GM13977 (cell line): ENCODE results near the gene TBPL1.

Experiments
- DNase-seq: peaks from one replicate; pipeline ENCODE4 v3.0.0; 2012; ENCODE audit warnings: low spot score
- in situ Hi-C: fragments of 300-500 bp; cut with MboI; formaldehyde crosslinking; loops from one replicate; pipeline ENCODE4 v1.12.0; 2022; ENCODE audit warnings: low sequenced_read_pairs, low pct_unique_long_range_greater_than_20kb, mixed read lengths, inconsistent platforms; ENCODE audit not compliant: unreplicated experiment
- TF ChIP-seq, protein P1 (sequence below): IDR thresholded peaks from 2 replicates; pipeline ENCODE4 v1.5.1; 2012; ENCODE audit warnings: mild to moderate bottlenecking, control low read depth; ENCODE audit not compliant: insufficient read depth; ENCODE audit errors: extremely low read depth, missing control alignments

Gene TBPL1

DNA sequence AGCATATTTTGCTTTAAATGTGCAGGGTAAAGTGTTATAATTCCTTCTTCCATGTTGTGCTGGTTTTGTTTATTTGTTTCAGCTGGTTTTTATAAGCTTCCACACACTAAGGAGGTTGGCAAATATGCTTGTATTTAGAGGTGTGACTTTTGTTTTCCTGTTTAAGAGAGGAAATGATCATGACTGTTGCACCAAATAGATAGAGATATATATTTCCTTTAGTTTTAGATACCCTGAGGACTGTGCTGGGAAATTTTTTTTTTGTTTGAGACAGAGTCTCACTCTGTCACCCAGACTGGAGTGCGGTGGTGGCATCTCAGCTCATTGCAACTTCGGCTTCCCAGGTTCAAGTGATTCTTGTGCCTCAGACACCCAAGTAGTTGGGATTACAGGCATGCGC, 5.8 kb downstream of the TBPL1 start:
- TF ChIP-seq, protein P1, sequence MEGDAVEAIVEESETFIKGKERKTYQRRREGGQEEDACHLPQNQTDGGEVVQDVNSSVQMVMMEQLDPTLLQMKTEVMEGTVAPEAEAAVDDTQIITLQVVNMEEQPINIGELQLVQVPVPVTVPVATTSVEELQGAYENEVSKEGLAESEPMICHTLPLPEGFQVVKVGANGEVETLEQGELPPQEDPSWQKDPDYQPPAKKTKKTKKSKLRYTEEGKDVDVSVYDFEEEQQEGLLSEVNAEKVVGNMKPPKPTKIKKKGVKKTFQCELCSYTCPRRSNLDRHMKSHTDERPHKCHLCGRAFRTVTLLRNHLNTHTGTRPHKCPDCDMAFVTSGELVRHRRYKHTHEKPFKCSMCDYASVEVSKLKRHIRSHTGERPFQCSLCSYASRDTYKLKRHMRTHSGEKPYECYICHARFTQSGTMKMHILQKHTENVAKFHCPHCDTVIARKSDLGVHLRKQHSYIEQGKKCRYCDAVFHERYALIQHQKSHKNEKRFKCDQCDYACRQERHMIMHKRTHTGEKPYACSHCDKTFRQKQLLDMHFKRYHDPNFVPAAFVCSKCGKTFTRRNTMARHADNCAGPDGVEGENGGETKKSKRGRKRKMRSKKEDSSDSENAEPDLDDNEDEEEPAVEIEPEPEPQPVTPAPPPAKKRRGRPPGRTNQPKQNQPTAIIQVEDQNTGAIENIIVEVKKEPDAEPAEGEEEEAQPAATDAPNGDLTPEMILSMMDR = no peak
- no peak for DNase-seq
- in situ Hi-C loops = no loop called here

DNA sequence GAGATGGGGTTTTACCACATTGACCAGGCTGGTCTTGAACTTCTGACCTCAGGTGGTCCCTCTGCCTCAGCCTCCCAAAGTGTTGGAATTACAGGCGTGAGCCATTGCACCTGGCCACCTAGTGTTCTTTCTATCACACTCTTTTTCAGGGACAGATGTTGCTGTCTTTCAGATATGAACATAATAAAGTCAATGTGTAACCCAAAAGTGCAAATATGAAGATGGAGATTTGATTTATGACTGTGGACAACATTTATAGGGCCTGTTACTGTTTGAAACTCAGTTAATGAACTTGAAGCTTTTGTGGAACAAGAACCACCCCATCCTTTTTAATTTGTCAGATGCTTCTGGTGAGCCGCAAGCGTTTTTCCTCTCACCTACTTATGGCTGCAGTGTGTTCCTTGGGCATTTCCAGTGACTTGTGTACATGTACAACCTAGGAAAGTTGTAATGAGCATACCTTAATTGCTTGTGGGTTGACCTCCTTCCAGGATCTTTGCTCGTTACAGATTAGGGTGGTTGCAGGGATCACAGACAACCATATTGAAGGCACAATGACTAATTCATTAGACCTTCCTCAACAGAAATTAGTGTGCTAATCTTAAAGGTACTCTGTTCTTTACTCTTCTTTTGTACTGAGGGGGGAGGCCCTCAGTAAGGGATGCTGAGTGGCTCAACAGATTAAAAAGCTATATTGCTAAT, 6.8 kb downstream of the TBPL1 start:
- DNase-seq = no peak
- TF ChIP-seq, protein P1 = no peak
- in situ Hi-C loops = no loop called here

DNA sequence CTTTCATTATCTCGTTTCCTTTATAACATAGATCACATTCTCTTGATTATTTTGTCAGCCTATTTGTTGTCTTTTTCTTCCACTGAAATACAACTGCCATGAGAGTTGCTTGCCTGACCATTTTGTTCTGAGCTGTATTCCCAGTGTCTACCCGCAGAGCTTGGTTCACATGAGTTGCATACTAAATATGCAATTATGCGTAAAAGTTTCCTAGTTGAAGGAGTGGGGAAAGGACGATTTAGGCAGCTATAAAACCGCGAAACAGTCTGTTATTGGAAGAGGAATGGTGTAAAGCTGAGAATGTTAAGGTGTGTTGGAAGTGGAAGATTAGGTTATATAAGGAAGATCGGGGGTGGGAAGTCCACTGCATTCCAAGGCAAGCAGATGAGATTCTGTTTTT, 8.8 kb downstream of the TBPL1 start:
- TF ChIP-seq, protein P1 = no peak
- DNase-seq = no peak
- in situ Hi-C loops = no loop called here

DNA sequence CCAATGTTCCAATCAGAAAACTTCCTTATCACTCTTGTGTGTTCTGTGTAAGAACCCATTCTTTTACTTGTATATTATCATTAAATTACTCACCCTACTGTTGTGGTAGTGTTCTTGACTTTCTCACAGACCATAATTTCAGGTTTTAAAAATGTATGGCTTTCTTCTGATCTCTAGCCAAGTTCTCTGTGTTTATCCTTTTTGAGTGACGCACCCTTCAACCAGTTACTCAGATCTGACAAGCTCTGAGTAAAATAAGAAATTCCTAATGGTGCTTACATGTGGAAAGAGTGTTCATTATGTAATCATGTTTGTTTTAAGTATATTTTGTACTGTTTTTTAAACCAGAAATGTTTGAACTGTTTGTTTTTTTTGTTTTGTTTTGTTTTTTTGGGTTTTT, 11.0 kb downstream of the TBPL1 start:
- TF ChIP-seq, protein P1 = no peak

DNA sequence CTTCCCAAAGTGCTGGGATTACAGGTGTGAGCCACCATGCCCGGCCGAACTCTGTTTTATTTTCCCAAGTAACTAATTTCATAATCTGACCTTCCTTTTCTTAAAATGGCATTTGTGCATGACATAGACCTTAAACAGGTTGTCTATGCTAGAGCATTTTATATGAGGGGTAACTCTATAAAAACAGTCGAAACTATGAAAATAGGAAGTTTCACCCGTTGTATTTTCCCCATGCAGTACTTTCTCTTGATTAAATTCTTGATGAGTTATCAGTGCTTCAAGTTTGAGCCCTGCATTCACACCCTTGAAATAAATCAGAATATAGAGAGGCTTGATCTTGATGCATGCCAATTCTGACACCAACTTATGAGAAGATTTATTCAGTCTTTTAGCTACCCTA, 11.7 kb downstream of the TBPL1 start:
- in situ Hi-C loops = no loop called here

More for the DNA sequence above, 11.0 kb downstream of the TBPL1 start:
- in situ Hi-C loops = no loop called here
- no peak for DNase-seq

GRCh38 chr6:133965817-133966360, 12.9 kb downstream of the TBPL1 start:
- TF ChIP-seq, protein P1 = no peak
- in situ Hi-C loops = no loop called here
- no peak for DNase-seq

More for the DNA sequence above, 11.7 kb downstream of the TBPL1 start:
- no peak for DNase-seq
- TF ChIP-seq, protein P1 = no peak
